K562 (cell line): ENCODE measurements around the gene MRPS35.

Experiments used
- BRCA1 ChIP-seq, 2 experiments: fragments of 450-650 bp in 1 of 2; sonication (generic) in 1 of 2; formaldehyde crosslinking in 1 of 2; IDR thresholded peaks; 2 replicates each; pipeline versions ENCODE4 v1.5.0 to v1.6.1; 2017 to 2020; ENCODE audit warnings: mild to moderate bottlenecking in 1 of 2, missing genetic modification reagents in 1 of 2
- EP300 ChIP-seq: IDR thresholded peaks from 2 replicates; pipeline ENCODE4 v1.6.1; 2012; ENCODE audit warnings: low read length, improper control_type of control experiment
- FOXJ2 ChIP-seq: fragments of 200-800 bp; sonication (Bioruptor generic); IDR thresholded peaks from 2 replicates; pipeline ENCODE4 v1.6.1; 2016; ENCODE audit warnings: missing genetic modification characterization, missing compliant biosample characterization
- HSF4 ChIP-seq: fragments of 250-450 bp; sonication (Bioruptor Pico); IDR thresholded peaks from 2 replicates; pipeline ENCODE4 v2.1.2; 2022; ENCODE audit warnings: mild to moderate bottlenecking, moderate library complexity, borderline replicate concordance
- MAFK ChIP-seq: IDR thresholded peaks from 2 replicates; pipeline ENCODE4 v1.6.1; 2011; ENCODE audit warnings: low read length, improper control_type of control experiment
- SAP30 ChIP-seq: fragments of 200-600 bp; sonication (generic); IDR thresholded peaks from 2 replicates; pipeline ENCODE4 v1.6.1; 2012; ENCODE audit warnings: borderline replicate concordance, low read depth, mild to moderate bottlenecking, moderate library complexity, low read length, control low read depth, inconsistent platforms; ENCODE audit not compliant: insufficient read depth, poor library complexity, severe bottlenecking
- SMAD3 ChIP-seq: fragments of 450-650 bp; formaldehyde crosslinking; conservative IDR thresholded peaks from 2 replicates; pipeline ENCODE4 v1.4.0; 2020; ENCODE audit warnings: mild to moderate bottlenecking

DNA sequence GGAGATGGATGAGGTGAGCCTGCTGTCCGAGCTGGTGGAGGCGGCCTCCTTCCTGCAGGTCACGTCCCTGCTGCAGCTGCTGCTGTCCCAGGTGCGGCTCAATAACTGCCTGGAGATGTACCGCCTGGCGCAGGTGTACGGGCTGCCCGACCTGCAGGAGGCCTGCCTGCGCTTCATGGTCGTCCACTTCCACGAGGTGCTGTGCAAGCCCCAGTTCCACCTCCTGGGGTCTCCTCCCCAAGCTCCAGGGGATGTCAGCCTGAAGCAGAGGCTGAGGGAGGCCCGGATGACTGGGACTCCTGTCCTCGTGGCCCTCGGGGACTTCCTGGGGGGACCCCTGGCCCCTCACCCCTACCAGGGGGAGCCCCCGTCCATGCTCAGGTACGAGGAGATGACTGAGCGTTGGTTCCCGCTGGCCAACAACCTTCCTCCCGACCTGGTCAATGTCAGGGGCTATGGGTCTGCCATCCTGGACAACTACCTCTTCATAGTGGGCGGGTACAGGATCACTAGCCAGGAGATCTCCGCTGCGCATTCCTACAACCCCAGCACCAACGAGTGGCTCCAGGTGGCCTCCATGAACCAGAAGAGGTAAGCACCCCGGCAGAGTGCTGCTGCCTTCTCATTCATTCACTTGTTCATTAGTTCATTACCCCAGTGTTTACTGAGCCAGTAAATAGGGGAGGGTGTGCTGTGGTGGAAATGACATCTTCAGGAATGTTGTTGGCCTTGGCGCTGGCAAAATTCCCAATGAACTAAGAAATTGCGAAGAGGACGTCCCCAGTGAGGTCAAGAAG is 70.2 kb downstream of the MRPS35 start:
- TF ChIP-seq SAP30 (no peak), FOXJ2 (tag) (no peak), SMAD3 (CRISPR knock-in tag) (no peak), EP300 (no peak), MAFK (no peak), BRCA1 (IDR thresholded peaks at IDR 0.05) (no peak), BRCA1 (CRISPR knock-in tag; IDR thresholded peaks at IDR 0.05) (no peak), HSF4 (no peak)
